GM21786 (cell line): ENCODE measurements around the gene ENTPD6.

ENCODE experiments used
- ATAC-seq: cut with Tn5 transposase; IDR thresholded peaks from one replicate; pipeline ENCODE4 v1.9.1; 2021; ENCODE audit not compliant: unreplicated experiment

ENTPD6 gene

GRCh38 chr20:25187635-25188034, 7.9 kb upstream of the ENTPD6 start:
- ATAC-seq, result no peak

- ATAC-seq, result no peak
Observed at GRCh38 chr20:25188218-25188617, 7.3 kb upstream of the ENTPD6 start.

GRCh38 chr20:25191051-25191450, 4.5 kb upstream of the ENTPD6 start:
- ATAC-seq, result no peak

GRCh38 chr20:25191689-25192088, 3.8 kb upstream of the ENTPD6 start:
- no peak for ATAC-seq

- ATAC-seq, result no peak
Observed at GRCh38 chr20:25193843-25194242, 1.7 kb upstream of the ENTPD6 start.

GRCh38 chr20:25194333-25194972, 1.1 kb upstream of the ENTPD6 start:
- ATAC-seq, result no peak

- peak; percentile 21 for ATAC-seq
Observed at GRCh38 chr20:25195962-25196785, 662 bp downstream of the ENTPD6 start.

GRCh38 chr20:25196786-25197120, 1.2 kb downstream of the ENTPD6 start:
- ATAC-seq, result no peak

GRCh38 chr20:25197183-25197869, 1.8 kb downstream of the ENTPD6 start:
- ATAC-seq, result no peak

GRCh38 chr20:25197870-25198190, 2.3 kb downstream of the ENTPD6 start:
- ATAC-seq, result no peak

GRCh38 chr20:25198663-25199383, 3.3 kb downstream of the ENTPD6 start:
- ATAC-seq, result no peak

GRCh38 chr20:25199473-25200260, 4.2 kb downstream of the ENTPD6 start:
- ATAC-seq, result no peak

- ATAC-seq, result no peak
Observed at GRCh38 chr20:25203089-25203488, 7.6 kb downstream of the ENTPD6 start.

- no peak for ATAC-seq
Observed at GRCh38 chr20:25203871-25204320, 8.4 kb downstream of the ENTPD6 start.

GRCh38 chr20:25204550-25205276, 9.2 kb downstream of the ENTPD6 start:
- ATAC-seq, result no peak

GRCh38 chr20:25205277-25206062, 10.0 kb downstream of the ENTPD6 start:
- no peak for ATAC-seq

GRCh38 chr20:25206063-25206403, 10.5 kb downstream of the ENTPD6 start:
- ATAC-seq, result no peak

GRCh38 chr20:25206548-25206947, 11.0 kb downstream of the ENTPD6 start:
- ATAC-seq, result no peak
